SK-N-SH treated with all-trans-retinoic acid at 6 μM for 48 hours (cell line): Measurements from ENCODE around the gene CFTR.

Experiments
- ATAC-seq: fragments of 200-7000 bp; cut with Tn5 transposase; 3 replicates; pipeline ENCODE4 v1.9.1; 2020; ENCODE audit warnings: mild to moderate bottlenecking, moderate library complexity
- ARNTL ChIP-seq: fragments of 450-650 bp; formaldehyde crosslinking; IDR thresholded peaks from 2 replicates; pipeline ENCODE4 v1.5.0; 2020; ENCODE audit warnings: low read depth, mild to moderate bottlenecking, moderate library complexity, borderline replicate concordance
- BACH2 ChIP-seq: fragments of 250-450 bp; sonication (Bioruptor Pico); IDR thresholded peaks from 2 replicates; pipeline ENCODE4 v1.9.0; 2021; ENCODE audit warnings: mild to moderate bottlenecking, borderline replicate concordance
- CSDC2 ChIP-seq: fragments of 250-450 bp; sonication (Bioruptor Pico); IDR thresholded peaks from 2 replicates; pipeline ENCODE4 v1.5.0; 2020; ENCODE audit warnings: mild to moderate bottlenecking, moderate library complexity
- ESRRG ChIP-seq: fragments of 250-450 bp; sonication (Bioruptor Pico); IDR thresholded peaks from 2 replicates; pipeline ENCODE4 v1.6.1; 2021; ENCODE audit warnings: mild to moderate bottlenecking
- GLIS3 ChIP-seq: fragments of 250-450 bp; sonication (Bioruptor Pico); IDR thresholded peaks from 2 replicates; pipeline ENCODE4 v1.5.0; 2020; ENCODE audit warnings: mild to moderate bottlenecking, moderate library complexity
- ISL1 ChIP-seq: fragments of 250-450 bp; sonication (Bioruptor Pico); IDR thresholded peaks from 2 replicates; pipeline ENCODE4 v2.1.2; 2022; ENCODE audit warnings: mild to moderate bottlenecking, moderate library complexity
- OSR1 ChIP-seq: fragments of 250-450 bp; sonication (Bioruptor Pico); IDR thresholded peaks from 2 replicates; pipeline ENCODE4 v1.8.0; 2022; ENCODE audit warnings: moderate library complexity, mild to moderate bottlenecking, inconsistent platforms
- PPARA ChIP-seq: fragments of 250-450 bp; sonication (Bioruptor Pico); IDR thresholded peaks from 2 replicates; pipeline ENCODE4 v1.5.0; 2020; ENCODE audit warnings: mild to moderate bottlenecking, borderline replicate concordance
- RARB ChIP-seq: fragments of 250-450 bp; sonication (Bioruptor Pico); IDR thresholded peaks from 2 replicates; pipeline ENCODE4 v1.8.0; 2021; ENCODE audit warnings: mild to moderate bottlenecking, moderate library complexity
- SNAI2 ChIP-seq: fragments of 250-450 bp; sonication (Bioruptor Pico); IDR thresholded peaks from 2 replicates; pipeline ENCODE4 v1.5.0; 2020; ENCODE audit warnings: mild to moderate bottlenecking, moderate library complexity
- TCF4 ChIP-seq: fragments of 250-450 bp; sonication (Bioruptor Pico); IDR thresholded peaks from 2 replicates; pipeline ENCODE4 v1.8.0; 2021; ENCODE audit warnings: mild to moderate bottlenecking, moderate library complexity, borderline replicate concordance
- TOX ChIP-seq: fragments of 250-450 bp; sonication (Bioruptor Pico); IDR thresholded peaks from 2 replicates; pipeline ENCODE4 v1.8.0; 2021; ENCODE audit warnings: mild to moderate bottlenecking, moderate library complexity, borderline replicate concordance
- ZC3H10 ChIP-seq: fragments of 250-450 bp; sonication (Bioruptor Pico); IDR thresholded peaks from 2 replicates; pipeline ENCODE4 v1.5.1; 2021; ENCODE audit warnings: mild to moderate bottlenecking, moderate library complexity
- ZFP3 ChIP-seq: fragments of 250-450 bp; sonication (Bioruptor Pico); IDR thresholded peaks from 2 replicates; pipeline ENCODE4 v1.5.0; 2020; ENCODE audit warnings: mild to moderate bottlenecking, moderate library complexity
- ZFP30 ChIP-seq: fragments of 450-650 bp; formaldehyde crosslinking; IDR thresholded peaks from 2 replicates; pipeline ENCODE4 v1.5.0; 2022; ENCODE audit warnings: mild to moderate bottlenecking, moderate library complexity
- ZNF70 ChIP-seq: fragments of 450-650 bp; formaldehyde crosslinking; IDR thresholded peaks from 2 replicates; pipeline ENCODE4 v1.5.0; 2020; ENCODE audit warnings: mild to moderate bottlenecking, moderate library complexity
- ZNF8 ChIP-seq: fragments of 450-650 bp; formaldehyde crosslinking; IDR thresholded peaks from 2 replicates; pipeline ENCODE4 v1.5.0; 2020; ENCODE audit warnings: mild to moderate bottlenecking, moderate library complexity
- TF ChIP-seq, protein P1 (sequence below): fragments of 250-450 bp; sonication (Bioruptor Pico); IDR thresholded peaks from 2 replicates; pipeline ENCODE4 v1.5.0; 2020; ENCODE audit warnings: mild to moderate bottlenecking, moderate library complexity
- TF ChIP-seq, protein P2 (sequence below): fragments of 250-450 bp; sonication (Bioruptor Pico); IDR thresholded peaks from 2 replicates; pipeline ENCODE4 v1.8.0; 2020; ENCODE audit warnings: mild to moderate bottlenecking, moderate library complexity, borderline replicate concordance
- TF ChIP-seq, protein P3 (sequence below): fragments of 250-450 bp; sonication (Bioruptor Pico); IDR thresholded peaks from 2 replicates; pipeline ENCODE4 v1.5.1; 2021; ENCODE audit warnings: mild to moderate bottlenecking, moderate library complexity
- TF ChIP-seq, protein P4 (sequence below): fragments of 250-450 bp; sonication (Bioruptor Pico); IDR thresholded peaks from 2 replicates; pipeline ENCODE4 v1.5.1; 2020; ENCODE audit warnings: low read depth, mild to moderate bottlenecking, moderate library complexity

CFTR gene

DNA sequence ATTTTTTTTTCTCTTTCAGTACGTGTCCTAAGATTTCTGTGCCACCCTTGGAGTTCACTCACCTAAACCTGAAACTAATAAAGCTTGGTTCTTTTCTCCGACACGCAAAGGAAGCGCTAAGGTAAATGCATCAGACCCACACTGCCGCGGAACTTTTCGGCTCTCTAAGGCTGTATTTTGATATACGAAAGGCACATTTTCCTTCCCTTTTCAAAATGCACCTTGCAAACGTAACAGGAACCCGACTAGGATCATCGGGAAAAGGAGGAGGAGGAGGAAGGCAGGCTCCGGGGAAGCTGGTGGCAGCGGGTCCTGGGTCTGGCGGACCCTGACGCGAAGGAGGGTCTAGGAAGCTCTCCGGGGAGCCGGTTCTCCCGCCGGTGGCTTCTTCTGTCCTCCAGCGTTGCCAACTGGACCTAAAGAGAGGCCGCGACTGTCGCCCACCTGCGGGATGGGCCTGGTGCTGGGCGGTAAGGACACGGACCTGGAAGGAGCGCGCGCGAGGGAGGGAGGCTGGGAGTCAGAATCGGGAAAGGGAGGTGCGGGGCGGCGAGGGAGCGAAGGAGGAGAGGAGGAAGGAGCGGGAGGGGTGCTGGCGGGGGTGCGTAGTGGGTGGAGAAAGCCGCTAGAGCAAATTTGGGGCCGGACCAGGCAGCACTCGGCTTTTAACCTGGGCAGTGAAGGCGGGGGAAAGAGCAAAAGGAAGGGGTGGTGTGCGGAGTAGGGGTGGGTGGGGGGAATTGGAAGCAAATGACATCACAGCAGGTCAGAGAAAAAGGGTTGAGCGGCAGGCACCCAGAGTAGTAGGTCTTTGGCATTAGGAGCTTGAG, at the start of gene CFTR:
Gene CFTR, plus strand, starts transcription at position 801 of the 830 bp plus-strand sequence. CDS start 70 bp downstream, outside the sequence.
- ATAC-seq = no peak

DNA sequence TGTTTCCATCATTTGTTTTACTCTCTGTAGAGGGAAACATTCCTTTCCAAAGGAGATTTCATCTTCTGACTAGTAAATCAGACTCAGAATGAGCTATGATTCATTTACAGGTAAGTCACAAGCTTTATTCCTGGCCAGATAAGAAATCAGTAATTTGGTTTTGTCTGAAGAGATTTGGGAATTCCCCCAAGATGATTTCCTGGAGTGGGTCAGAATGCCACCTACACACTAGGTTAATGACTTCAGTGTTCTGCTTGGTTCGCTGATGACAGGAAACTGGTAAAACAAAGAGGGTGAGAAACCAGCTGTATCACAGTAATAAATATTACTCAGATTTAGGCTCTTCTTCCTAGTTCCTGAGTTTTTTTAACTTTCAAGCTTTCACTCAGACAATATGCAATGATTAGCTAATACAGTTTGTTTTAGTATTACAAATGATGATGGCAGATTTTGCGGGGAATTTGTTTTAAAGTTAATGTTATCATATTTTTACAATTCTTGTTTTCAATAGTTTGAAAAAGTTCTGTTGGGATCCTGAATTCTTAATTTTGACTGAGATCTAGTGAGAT, 44.3 kb upstream of the CFTR start:
- TF ChIP-seq BACH2 (CRISPR knock-in tag) = no peak
- no peak for TF ChIP-seq PPARA
- TF ChIP-seq, protein P1, sequence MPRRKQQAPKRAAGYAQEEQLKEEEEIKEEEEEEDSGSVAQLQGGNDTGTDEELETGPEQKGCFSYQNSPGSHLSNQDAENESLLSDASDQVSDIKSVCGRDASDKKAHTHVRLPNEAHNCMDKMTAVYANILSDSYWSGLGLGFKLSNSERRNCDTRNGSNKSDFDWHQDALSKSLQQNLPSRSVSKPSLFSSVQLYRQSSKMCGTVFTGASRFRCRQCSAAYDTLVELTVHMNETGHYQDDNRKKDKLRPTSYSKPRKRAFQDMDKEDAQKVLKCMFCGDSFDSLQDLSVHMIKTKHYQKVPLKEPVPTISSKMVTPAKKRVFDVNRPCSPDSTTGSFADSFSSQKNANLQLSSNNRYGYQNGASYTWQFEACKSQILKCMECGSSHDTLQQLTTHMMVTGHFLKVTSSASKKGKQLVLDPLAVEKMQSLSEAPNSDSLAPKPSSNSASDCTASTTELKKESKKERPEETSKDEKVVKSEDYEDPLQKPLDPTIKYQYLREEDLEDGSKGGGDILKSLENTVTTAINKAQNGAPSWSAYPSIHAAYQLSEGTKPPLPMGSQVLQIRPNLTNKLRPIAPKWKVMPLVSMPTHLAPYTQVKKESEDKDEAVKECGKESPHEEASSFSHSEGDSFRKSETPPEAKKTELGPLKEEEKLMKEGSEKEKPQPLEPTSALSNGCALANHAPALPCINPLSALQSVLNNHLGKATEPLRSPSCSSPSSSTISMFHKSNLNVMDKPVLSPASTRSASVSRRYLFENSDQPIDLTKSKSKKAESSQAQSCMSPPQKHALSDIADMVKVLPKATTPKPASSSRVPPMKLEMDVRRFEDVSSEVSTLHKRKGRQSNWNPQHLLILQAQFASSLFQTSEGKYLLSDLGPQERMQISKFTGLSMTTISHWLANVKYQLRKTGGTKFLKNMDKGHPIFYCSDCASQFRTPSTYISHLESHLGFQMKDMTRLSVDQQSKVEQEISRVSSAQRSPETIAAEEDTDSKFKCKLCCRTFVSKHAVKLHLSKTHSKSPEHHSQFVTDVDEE = no peak
- no peak for TF ChIP-seq GLIS3 (CRISPR knock-in tag)
- TF ChIP-seq ZC3H10 (CRISPR knock-in tag) = no peak
- TF ChIP-seq ZNF70 (CRISPR knock-in tag) = no peak
- TF ChIP-seq ISL1 (CRISPR knock-in tag) = no peak
- TF ChIP-seq, protein P2, sequence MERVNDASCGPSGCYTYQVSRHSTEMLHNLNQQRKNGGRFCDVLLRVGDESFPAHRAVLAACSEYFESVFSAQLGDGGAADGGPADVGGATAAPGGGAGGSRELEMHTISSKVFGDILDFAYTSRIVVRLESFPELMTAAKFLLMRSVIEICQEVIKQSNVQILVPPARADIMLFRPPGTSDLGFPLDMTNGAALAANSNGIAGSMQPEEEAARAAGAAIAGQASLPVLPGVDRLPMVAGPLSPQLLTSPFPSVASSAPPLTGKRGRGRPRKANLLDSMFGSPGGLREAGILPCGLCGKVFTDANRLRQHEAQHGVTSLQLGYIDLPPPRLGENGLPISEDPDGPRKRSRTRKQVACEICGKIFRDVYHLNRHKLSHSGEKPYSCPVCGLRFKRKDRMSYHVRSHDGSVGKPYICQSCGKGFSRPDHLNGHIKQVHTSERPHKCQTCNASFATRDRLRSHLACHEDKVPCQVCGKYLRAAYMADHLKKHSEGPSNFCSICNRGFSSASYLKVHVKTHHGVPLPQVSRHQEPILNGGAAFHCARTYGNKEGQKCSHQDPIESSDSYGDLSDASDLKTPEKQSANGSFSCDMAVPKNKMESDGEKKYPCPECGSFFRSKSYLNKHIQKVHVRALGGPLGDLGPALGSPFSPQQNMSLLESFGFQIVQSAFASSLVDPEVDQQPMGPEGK (CRISPR knock-in tag) = no peak
- TF ChIP-seq, protein P3, sequence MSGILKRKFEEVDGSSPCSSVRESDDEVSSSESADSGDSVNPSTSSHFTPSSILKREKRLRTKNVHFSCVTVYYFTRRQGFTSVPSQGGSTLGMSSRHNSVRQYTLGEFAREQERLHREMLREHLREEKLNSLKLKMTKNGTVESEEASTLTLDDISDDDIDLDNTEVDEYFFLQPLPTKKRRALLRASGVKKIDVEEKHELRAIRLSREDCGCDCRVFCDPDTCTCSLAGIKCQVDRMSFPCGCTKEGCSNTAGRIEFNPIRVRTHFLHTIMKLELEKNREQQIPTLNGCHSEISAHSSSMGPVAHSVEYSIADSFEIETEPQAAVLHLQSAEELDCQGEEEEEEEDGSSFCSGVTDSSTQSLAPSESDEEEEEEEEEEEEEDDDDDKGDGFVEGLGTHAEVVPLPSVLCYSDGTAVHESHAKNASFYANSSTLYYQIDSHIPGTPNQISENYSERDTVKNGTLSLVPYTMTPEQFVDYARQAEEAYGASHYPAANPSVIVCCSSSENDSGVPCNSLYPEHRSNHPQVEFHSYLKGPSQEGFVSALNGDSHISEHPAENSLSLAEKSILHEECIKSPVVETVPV (CRISPR knock-in tag) = no peak
- no peak for TF ChIP-seq RARB
- TF ChIP-seq, protein P4, sequence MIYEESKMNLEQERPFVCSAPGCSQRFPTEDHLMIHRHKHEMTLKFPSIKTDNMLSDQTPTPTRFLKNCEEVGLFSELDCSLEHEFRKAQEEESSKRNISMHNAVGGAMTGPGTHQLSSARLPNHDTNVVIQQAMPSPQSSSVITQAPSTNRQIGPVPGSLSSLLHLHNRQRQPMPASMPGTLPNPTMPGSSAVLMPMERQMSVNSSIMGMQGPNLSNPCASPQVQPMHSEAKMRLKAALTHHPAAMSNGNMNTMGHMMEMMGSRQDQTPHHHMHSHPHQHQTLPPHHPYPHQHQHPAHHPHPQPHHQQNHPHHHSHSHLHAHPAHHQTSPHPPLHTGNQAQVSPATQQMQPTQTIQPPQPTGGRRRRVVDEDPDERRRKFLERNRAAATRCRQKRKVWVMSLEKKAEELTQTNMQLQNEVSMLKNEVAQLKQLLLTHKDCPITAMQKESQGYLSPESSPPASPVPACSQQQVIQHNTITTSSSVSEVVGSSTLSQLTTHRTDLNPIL = no peak
- no peak for TF ChIP-seq TOX
- TF ChIP-seq CSDC2 (CRISPR knock-in tag) = no peak
- no peak for TF ChIP-seq ZFP30 (CRISPR knock-in tag)
- TF ChIP-seq ZFP3 (CRISPR knock-in tag) = no peak
- no peak for TF ChIP-seq SNAI2 (CRISPR knock-in tag)
- no peak for TF ChIP-seq TCF4 (CRISPR knock-in tag)
- no peak for TF ChIP-seq ARNTL (CRISPR knock-in tag)
- TF ChIP-seq ESRRG = no peak
- TF ChIP-seq ZNF8 = no peak
- ATAC-seq = no peak

More for the DNA sequence above, at the start of gene CFTR:
- TF ChIP-seq TOX (no peak), RARB (no peak), ARNTL (CRISPR knock-in tag) (no peak), OSR1 (CRISPR knock-in tag) (no peak)
- TF ChIP-seq, protein P4 = no peak

DNA sequence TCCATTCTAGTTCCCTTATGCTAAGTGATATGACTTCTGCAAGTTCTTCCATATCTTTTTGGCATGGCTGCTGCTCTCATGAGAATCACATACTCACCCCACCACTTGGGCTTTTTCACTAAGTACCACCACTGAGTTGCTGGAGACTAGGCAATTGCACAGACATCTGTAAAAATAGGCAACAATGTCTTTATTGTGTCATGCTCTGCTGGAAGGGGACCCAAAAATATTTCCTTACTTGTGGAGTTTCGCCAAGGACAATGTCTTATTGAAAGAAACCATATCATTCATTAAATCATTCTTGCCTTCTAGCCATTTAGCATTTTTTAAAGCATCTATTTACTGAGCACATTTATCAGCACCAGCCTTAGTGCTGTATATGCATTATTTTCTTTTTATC, 35.2 kb upstream of the CFTR start:
- ATAC-seq = no peak
- TF ChIP-seq ZFP3 (CRISPR knock-in tag) (no peak), ARNTL (CRISPR knock-in tag) (no peak), PPARA (no peak), ZFP30 (CRISPR knock-in tag) (no peak), TCF4 (CRISPR knock-in tag) (no peak)
- TF ChIP-seq, protein P3 (CRISPR knock-in tag) = no peak
- TF ChIP-seq, protein P2 (CRISPR knock-in tag) = no peak
- TF ChIP-seq, protein P1 = no peak
